Measurements from ENCODE around the gene CATSPERZ.
"Not testable (repeated sequence)": the region's sequence is repeated elsewhere in the genome, so short reads cannot be mapped to it uniquely, and the experiment has no call there.

Gene CATSPERZ

GRCh38 chr11:64304316-64305072, 4.3 kb downstream of the CATSPERZ start:
- DNase-seq (ENCODE audit: low read depth in 2 of 2) = peak; percentile 90 to 95

GRCh38 chr11:64305075-64305690, 5.0 kb downstream of the CATSPERZ start, which contains the start of gene ESRRA:
TSS of gene ESRRA (plus strand) at chr11:64305524. CDS start at chr11:64307180, 1,656 bp downstream.
- peak; percentile 99 to 100 for DNase-seq (ENCODE audit: low read depth in 2 of 2)

GRCh38 chr11:64305691-64306562, 5.8 kb downstream of the CATSPERZ start:
- peak; percentile 52 to 59 for DNase-seq (ENCODE audit: low read depth in 2 of 2)

DNA sequence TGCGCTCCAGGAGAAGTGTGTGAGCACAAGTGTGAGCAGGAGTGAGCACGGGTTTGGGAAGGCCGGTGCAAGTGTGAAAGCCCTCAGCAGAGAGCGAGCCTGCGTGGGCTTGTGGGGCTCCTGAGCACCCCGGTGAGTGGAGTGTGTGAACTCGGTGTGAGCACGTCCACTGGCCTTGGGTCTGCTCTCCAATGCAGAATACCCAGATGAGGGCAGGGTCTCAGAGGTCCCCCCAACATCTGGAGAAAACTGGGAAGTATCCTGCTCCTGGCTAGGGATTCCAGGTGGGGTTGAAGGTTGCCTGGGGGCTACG, 6.4 kb downstream of the CATSPERZ start:
- DNase-seq (ENCODE audit: low read depth in 2 of 2) = no peak

DNA sequence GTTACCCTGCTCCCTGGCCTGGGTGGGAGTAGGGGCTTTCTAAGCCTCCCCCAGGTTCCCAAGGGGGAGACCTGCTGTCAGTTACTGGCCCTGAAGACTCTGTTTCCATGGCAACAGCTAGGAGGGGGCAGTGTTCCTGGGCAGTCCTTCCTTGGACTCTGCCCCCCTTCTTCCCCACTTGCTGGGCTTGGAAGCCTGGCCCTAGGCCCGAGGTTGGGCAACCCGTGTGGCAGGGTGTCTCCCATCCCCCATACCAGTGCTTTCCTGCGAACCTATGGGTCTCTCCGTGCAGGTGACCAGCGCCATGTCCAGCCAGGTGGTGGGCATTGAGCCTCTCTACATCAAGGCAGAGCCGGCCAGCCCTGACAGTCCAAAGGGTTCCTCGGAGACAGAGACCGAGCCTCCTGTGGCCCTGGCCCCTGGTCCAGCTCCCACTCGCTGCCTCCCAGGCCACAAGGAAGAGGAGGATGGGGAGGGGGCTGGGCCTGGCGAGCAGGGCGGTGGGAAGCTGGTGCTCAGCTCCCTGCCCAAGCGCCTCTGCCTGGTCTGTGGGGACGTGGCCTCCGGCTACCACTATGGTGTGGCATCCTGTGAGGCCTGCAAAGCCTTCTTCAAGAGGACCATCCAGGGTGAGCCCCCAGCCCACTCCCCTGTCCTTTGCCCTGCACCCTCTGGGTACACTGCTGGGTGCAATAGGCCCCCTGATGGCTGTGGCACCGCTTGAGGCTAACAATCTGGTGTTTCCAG, 6.9 kb downstream of the CATSPERZ start:
- no peak for DNase-seq (ENCODE audit: low read depth in 2 of 2)

DNA sequence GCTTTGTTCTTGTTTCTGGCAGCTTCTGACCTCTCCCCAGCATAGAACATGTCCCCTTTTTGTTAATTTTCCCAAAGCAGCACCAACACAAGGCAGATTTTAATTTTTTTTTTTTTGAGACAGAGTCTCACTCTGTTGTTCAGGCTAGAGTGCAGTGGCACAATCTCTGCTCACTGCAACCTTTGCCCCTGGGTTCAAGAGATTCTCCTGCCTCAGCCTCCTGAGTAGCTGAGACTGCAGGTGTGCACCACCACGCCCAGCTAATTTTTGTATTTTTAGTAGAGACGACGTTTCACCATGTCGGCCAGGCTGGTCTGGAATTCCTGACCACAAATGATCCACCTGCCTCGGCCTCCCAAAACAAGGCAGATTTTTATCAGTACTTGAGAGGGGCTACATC, 7.6 kb downstream of the CATSPERZ start:
- not testable (repeated sequence) for DNase-seq (ENCODE audit: low read depth in 2 of 2)

GRCh38 chr11:64312947-64313346, 12.8 kb downstream of the CATSPERZ start:
- DNase-seq (ENCODE audit: low read depth in 2 of 2) = no peak

GRCh38 chr11:64313491-64314145, 13.5 kb downstream of the CATSPERZ start:
- no peak for DNase-seq (ENCODE audit: low read depth in 2 of 2)

DNA sequence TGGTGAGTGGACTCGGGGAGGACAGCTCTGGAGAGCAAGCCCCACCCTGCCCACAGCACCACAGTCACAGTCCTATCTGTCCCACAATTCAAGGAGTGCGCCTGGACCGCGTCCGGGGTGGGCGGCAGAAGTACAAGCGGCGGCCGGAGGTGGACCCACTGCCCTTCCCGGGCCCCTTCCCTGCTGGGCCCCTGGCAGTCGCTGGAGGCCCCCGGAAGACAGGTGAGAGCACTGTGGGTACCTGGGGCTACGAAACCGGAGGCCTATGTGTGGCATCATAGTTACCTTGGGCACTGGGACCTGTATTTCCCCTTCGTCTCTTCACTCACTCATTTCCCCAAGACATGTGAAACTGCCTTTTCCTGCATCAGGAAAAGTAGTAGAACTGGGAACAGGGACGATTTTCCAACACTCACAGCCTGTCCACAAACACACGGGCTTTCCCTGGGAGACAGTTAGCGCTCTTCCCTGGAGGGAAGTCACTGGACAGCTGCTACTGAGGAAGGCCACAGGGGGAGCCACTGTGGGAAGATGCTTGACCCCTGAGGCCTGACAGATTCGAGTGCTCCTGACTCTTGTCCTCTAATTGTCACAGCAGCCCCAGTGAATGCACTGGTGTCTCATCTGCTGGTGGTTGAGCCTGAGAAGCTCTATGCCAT, 14.1 kb downstream of the CATSPERZ start:
- no peak for DNase-seq (ENCODE audit: low read depth in 2 of 2)

GRCh38 chr11:64314805-64315561, 14.8 kb downstream of the CATSPERZ start:
- DNase-seq (ENCODE audit: low read depth in 2 of 2) = no peak

DNA sequence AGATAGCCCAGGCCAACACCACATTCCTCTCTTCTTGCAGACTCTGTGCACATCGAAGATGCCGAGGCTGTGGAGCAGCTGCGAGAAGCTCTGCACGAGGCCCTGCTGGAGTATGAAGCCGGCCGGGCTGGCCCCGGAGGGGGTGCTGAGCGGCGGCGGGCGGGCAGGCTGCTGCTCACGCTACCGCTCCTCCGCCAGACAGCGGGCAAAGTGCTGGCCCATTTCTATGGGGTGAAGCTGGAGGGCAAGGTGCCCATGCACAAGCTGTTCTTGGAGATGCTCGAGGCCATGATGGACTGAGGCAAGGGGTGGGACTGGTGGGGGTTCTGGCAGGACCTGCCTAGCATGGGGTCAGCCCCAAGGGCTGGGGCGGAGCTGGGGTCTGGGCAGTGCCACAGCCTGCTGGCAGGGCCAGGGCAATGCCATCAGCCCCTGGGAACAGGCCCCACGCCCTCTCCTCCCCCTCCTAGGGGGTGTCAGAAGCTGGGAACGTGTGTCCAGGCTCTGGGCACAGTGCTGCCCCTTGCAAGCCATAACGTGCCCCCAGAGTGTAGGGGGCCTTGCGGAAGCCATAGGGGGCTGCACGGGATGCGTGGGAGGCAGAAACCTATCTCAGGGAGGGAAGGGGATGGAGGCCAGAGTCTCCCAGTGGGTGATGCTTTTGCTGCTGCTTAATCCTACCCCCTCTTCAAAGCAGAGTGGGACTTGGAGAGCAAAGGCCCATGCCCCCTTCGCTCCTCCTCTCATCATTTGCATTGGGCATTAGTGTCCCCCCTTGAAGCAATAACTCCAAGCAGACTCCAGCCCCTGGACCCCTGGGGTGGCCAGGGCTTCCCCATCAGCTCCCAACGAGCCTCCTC, 15.7 kb downstream of the CATSPERZ start:
- DNase-seq (ENCODE audit: low read depth in 2 of 2) = not testable (repeated sequence)

DNA sequence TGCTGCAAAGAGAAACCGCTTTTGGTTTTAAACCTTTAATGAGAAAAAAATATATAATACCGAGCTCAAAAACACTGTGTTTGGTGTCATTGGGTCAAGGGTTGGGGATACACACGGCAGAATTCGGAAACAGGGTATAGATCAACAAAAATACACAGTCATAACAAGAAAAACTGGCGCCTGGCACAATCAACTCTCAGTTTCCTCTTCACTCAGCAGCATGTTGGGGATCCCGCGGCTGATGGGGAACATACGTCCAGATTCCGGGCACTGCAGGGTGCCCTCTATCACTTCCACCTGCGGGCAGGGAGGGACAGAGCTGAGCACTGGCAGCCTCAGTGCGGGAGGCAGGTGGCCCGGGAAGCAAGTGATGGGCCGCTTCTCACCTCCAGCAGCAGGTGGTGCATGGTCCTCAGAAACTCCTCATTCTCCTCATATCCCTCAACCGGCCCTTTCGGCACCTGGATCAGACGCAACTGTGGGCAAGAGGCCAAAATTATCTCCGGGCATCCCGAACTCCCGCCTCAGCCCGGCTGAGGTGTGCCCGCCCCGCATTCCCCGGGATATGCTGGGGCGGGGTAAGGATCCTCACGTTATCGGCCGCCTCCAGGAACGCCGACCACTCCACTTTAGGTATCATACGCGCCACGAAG, 16.6 kb downstream of the CATSPERZ start:
- DNase-seq (ENCODE audit: low read depth in 2 of 2) = no peak

GRCh38 chr11:64317325-64317960, 17.3 kb downstream of the CATSPERZ start, which contains the start of gene TRMT112:
TSS of gene TRMT112 (minus strand) at chr11:64317559. CDS start at chr11:64317526, 33 bp downstream.
- DNase-seq (ENCODE audit: low read depth in 2 of 2) = peak; percentile 92 to 97

DNA sequence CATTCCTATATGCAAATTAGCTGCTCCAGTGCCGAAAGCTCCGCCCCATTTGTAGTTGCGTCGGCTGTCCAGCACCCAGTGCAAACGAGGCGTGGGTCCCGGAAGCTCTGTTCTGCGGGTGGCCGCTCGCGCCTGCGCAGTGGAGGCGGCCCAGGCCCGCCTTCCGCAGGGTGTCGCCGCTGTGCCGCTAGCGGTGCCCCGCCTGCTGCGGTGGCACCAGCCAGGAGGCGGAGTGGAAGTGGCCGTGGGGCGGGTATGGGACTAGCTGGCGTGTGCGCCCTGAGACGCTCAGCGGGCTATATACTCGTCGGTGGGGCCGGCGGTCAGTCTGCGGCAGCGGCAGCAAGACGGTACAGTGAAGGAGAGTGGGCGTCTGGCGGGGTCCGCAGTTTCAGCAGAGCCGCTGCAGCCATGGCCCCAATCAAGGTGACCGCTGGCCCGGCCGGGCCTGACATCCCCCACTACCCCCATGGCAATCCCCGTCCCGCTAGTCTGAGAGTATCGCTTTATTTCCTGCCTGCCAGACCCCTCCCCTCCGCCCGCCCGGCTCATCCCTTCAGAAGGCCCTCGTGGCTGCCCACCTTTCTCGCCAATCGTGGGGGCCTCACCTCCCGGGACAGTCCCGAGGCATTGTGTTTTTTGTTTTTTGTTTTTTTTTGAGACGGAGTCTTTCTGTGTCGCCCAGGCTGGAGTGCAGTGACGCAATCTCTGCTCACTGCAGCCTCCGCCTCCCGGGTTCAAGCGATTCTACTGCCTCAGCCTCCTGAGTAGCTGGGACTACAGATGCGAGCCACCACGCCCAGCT, 18.0 kb downstream of the CATSPERZ start, which contains the start of gene PRDX5:
Gene PRDX5, plus strand, starts transcription at position 161 of the 805 bp plus-strand sequence. Its CDS starts 95 bp downstream, at position 256.
- peak; percentile 91 to 93 for DNase-seq (ENCODE audit: low read depth in 2 of 2)

GRCh38 chr11:64318766-64319761, 18.9 kb downstream of the CATSPERZ start:
- DNase-seq (ENCODE audit: low read depth in 2 of 2) = no peak

DNA sequence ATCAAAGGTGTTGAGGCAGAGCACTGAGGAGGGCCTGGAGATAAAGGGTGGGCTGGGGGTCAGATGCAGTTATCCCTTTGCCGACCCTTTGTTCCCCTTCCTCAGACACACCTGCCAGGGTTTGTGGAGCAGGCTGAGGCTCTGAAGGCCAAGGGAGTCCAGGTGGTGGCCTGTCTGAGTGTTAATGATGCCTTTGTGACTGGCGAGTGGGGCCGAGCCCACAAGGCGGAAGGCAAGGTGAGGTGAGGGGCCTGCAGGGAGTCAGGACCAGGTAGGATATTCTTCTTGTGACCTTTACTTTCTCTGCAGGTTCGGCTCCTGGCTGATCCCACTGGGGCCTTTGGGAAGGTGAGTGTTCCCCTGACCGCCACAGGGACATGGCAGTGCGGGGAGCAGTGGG, 20.4 kb downstream of the CATSPERZ start:
- no peak for DNase-seq (ENCODE audit: low read depth in 2 of 2)
